Activated CD4-positive, alpha-beta T cell treated with anti-CD3 and anti-CD28 coated beads, Interleukin-2, amount 10 ng/mL, durations not matched to agents 7 days and 5 days (primary cell): ENCODE data around the gene SLC25A41. TPM values are rescaled to one million over a fixed set of nuclear protein-coding genes. Genes with fewer than 3 reads are reported as not detected.

ENCODE experiments used
- CTCF ChIA-PET: fragments of 350-600 bp; sonication (Branson Sonifier 250); formaldehyde crosslinking; loops from one replicate; lab custom pipeline; 2021; ENCODE audit warnings: antibody characterized with exemption; lab: Charles Lee
- POLR2A ChIA-PET: fragments of 350-600 bp; sonication (Branson Sonifier 250); formaldehyde crosslinking; loops from one replicate; lab custom pipeline; 2021; ENCODE audit warnings: antibody characterized with exemption; lab: Charles Lee
- DNase-seq: peaks from one replicate; pipeline ENCODE4 v3.0.0-alpha.2; 2020
- H3K27ac Mint-ChIP-seq: one replicate; pipeline ENCODE4 v1.8.0; 2021; ENCODE audit warnings: mild to moderate bottlenecking, moderate library complexity, mixed read lengths
- H3K27me3 Mint-ChIP-seq: one replicate; pipeline ENCODE4 v1.8.0; 2021; ENCODE audit warnings: mixed read lengths
- H3K36me3 Mint-ChIP-seq: one replicate; pipeline ENCODE4 v1.8.0; 2021; ENCODE audit warnings: low read depth, mixed read lengths
- H3K4me1 Mint-ChIP-seq: one replicate; pipeline ENCODE4 v1.8.0; 2021; ENCODE audit warnings: mixed read lengths
- H3K4me3 Mint-ChIP-seq: one replicate; pipeline ENCODE4 v1.8.0; 2021; ENCODE audit warnings: mild to moderate bottlenecking, moderate library complexity, mixed read lengths
- H3K9me3 Mint-ChIP-seq: one replicate; pipeline ENCODE4 v1.8.0; 2021; ENCODE audit warnings: mixed read lengths
- total RNA-seq, 2 experiments: library from RNA; stranded (reverse); gene quantifications; one replicate each; pipeline ENCODE4 v1.2.3, GENCODE V29; 2021

The SLC25A41 gene
- under 1 TPM; 0.42 to 0.55 TPM for total RNA-seq

- no peaks in the 10 kb centered on the region for H3K9me3 Mint-ChIP-seq
- H3K27me3 Mint-ChIP-seq = no peaks in the 10 kb centered on the region
- H3K4me1 Mint-ChIP-seq = peaks cover 14% of the 10 kb centered on the region
- ChIA-PET CTCF (no interaction called here), POLR2A (no interaction called here)
- DNase-seq = no peak
- H3K27ac Mint-ChIP-seq = no peak within 1 kb of the TSS
- no peak within 1 kb of the TSS for H3K4me3 Mint-ChIP-seq
- H3K36me3 Mint-ChIP-seq = no peaks in the 10 kb centered on the region
These were observed at the start of gene SLC25A41 for GRCh38 chr19:6433663-6434062. TSS of gene SLC25A41 (minus strand) at chr19:6433763. CDS start at chr19:6433693, 70 bp downstream.

DNA sequence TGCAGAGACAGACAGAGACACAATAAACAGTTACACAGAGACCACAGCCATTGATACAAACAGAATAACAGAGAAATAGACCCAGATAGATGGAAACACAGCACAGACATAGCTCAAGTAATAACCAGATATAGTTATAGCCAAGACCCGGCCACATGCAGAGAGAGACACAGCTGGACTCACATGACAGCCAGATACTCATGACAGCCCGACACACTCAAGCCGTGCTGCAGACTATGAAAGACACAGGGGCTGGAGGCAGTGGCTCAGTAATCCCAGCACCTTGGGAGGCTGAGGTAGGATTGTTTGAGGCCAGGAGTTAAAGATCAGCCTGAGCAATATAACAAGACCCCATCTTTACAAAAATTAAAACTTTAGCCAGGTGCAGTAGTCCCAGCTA is 49.7 kb upstream of the SLC25A41 start:
- Mint-ChIP-seq H3K27ac (peak overlapping the region; percentile 54), H3K4me3 (no peak overlapping the region), H3K27me3 (no peaks in the 10 kb centered on the region), H3K4me1 (peaks cover 34% of the 10 kb centered on the region), H3K9me3 (no peaks in the 10 kb centered on the region), H3K36me3 (peaks cover 4% of the 10 kb centered on the region)
- ChIA-PET CTCF (interaction anchor here (0.9 to 1.2 kb wide), 2 partner anchors 12 to 21 kb away, joined by 3 to 6 read pairs; no protein-coding TSS in a partner anchor), POLR2A (no interaction called here)
- no peak for DNase-seq

GRCh38 chr19:6482343-6482686 is 48.8 kb upstream of the SLC25A41 start:
- POLR2A ChIA-PET = no interaction called here
- no peaks in the 10 kb centered on the region for H3K9me3 Mint-ChIP-seq
- CTCF ChIA-PET = interaction anchor here (1.6 kb wide), 1 partner anchor 27 kb away, joined by 3 read pairs; no protein-coding TSS in a partner anchor

GRCh38 chr19:6481541-6482342 is 48.2 kb upstream of the SLC25A41 start, which contains the start of gene DENND1C:
TSS of gene DENND1C (minus strand) at chr19:6481787. CDS start at chr19:6481695, 92 bp downstream.
- Mint-ChIP-seq H3K4me1 (peaks cover 34% of the 10 kb centered on the region), H3K9me3 (no peaks in the 10 kb centered on the region), H3K4me3 (peak within 1 kb of the TSS; percentile 93), H3K36me3 (peaks cover 10% of the 10 kb centered on the region), H3K27ac (peak within 1 kb of the TSS; percentile 96), H3K27me3 (no peaks in the 10 kb centered on the region)
- ChIA-PET CTCF (interaction anchor here (0.6 to 1.6 kb wide), 10 partner anchors 9 to 382 kb away, joined by 3 to 5 read pairs (median 3); partner anchors contain the start of gene VAV1), POLR2A (interaction anchor here (0.7 kb wide), 1 partner anchor 692 kb away, joined by 3 read pairs; no protein-coding TSS in a partner anchor)
- peak; percentile 75 for DNase-seq

More at GRCh38 chr19:6482343-6482686, 48.8 kb upstream of the SLC25A41 start:
- peak overlapping the region; percentile 93 for H3K4me3 Mint-ChIP-seq
- H3K36me3 Mint-ChIP-seq = peaks cover 5% of the 10 kb centered on the region
- peaks cover 34% of the 10 kb centered on the region for H3K4me1 Mint-ChIP-seq
- no peaks in the 10 kb centered on the region for H3K27me3 Mint-ChIP-seq
- DNase-seq = no peak
- peak overlapping the region; percentile 96 for H3K27ac Mint-ChIP-seq

GRCh38 chr19:6480848-6481415 is 47.4 kb upstream of the SLC25A41 start:
- Mint-ChIP-seq H3K27me3 (no peaks in the 10 kb centered on the region), H3K27ac (peak overlapping the region; percentile 96), H3K36me3 (peaks cover 18% of the 10 kb centered on the region), H3K4me3 (peak overlapping the region; percentile 93), H3K9me3 (no peaks in the 10 kb centered on the region), H3K4me1 (peaks cover 34% of the 10 kb centered on the region)
- ChIA-PET CTCF (interaction anchor here (0.6 to 1.6 kb wide), 10 partner anchors 8 to 382 kb away, joined by 3 to 5 read pairs (median 3); partner anchors contain the start of gene VAV1), POLR2A (no interaction called here)
- peak; percentile 13 for DNase-seq

DNA sequence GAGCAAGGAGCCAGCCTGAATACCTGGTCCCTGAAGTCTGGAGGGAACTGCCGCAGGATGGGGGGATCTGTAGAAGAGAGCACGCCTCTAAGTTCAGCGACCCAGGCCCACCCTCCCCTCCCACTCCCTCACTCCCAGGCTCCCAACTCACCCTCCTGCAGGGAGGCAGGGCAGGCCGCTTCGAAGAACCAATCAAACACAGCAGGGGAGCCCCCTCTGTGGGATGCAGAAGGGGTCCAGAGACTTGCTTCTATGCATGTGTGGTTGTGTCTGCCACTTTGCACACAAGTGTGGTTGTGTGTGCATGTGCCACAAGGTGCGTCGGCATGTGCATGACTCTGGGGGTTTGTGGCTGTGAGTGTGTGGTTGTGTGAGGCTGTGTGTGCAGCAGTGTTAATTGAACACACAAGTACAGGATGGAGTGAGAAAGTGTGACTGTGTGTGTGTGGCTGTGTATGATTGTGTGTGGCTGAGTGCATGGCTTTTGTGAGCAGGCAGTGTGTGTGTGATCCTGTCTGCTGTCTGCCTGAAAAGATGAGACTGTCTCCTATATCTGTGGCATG is 46.4 kb upstream of the SLC25A41 start:
- ChIA-PET POLR2A (no interaction called here), CTCF (interaction anchor here (1.6 kb wide), 1 partner anchor 292 kb away, joined by 4 read pairs; the partner anchor contains the start of gene VAV1)
- no peak for DNase-seq

DNA sequence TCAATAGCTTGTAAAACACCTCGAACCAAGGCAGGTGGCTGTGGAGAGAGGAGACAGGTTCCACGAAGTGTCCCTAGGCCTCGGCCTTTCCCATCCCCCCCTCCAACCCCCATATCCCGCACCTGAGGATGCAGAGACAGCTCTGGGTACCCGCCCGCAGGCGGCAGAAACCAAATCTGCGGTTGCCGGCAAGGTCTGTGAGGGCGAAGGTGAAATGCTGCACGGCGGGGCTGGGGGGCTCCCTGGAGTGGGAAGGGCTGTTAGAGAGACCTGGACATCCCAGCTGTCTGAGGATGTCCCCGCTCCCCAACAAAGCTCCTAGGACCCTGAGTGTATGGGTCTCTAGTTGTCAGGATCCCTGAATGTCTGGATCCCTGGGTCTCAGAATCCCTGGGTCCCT is 45.3 kb upstream of the SLC25A41 start:
- ChIA-PET CTCF (no interaction called here), POLR2A (no interaction called here)
- Mint-ChIP-seq H3K4me1 (peaks cover 34% of the 10 kb centered on the region), H3K36me3 (peaks cover 23% of the 10 kb centered on the region), H3K27ac (peak overlapping the region; percentile 36), H3K4me3 (no peak overlapping the region), H3K27me3 (no peaks in the 10 kb centered on the region), H3K9me3 (no peaks in the 10 kb centered on the region)
- DNase-seq = no peak

More for the DNA sequence above, 46.4 kb upstream of the SLC25A41 start:
- H3K4me3 Mint-ChIP-seq = peak overlapping the region; percentile 46
- no peaks in the 10 kb centered on the region for H3K9me3 Mint-ChIP-seq
- H3K27me3 Mint-ChIP-seq = no peaks in the 10 kb centered on the region
- peak overlapping the region; percentile 96 for H3K27ac Mint-ChIP-seq
- H3K36me3 Mint-ChIP-seq = peaks cover 19% of the 10 kb centered on the region
- peaks cover 34% of the 10 kb centered on the region for H3K4me1 Mint-ChIP-seq

DNA sequence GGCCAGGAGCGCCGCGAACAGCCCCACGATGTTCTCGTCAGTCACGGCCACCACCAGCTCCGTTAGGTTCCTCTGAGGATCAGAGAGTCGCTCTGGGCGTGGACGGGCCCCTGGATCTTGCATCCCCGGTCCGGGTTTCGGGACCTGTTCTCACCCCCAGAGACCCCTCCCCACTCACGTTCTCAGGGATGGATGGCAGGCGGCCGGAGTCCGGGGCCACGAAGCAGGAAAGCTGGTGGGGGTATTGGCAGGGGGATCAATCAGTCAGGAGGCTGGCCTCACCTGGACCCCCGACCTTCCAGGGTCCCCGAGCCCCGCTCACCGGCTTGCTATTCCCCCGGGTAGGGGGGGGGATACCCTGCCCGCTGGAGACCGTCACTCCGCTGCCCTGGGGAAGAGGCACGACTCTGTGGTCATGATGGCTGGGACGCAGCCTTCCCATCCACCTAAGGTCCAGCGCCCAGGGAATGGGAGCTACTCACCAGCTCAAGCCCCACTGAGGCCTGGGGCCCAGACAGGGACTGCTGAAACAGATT is 43.4 kb upstream of the SLC25A41 start:
- Mint-ChIP-seq H3K4me3 (no peak overlapping the region), H3K27me3 (no peaks in the 10 kb centered on the region), H3K27ac (no peak overlapping the region), H3K9me3 (no peaks in the 10 kb centered on the region), H3K36me3 (peaks cover 27% of the 10 kb centered on the region), H3K4me1 (peaks cover 22% of the 10 kb centered on the region)
- DNase-seq = no peak
- ChIA-PET POLR2A (no interaction called here), CTCF (interaction anchor here (0.6 to 1.4 kb wide), 2 partner anchors 21 to 386 kb away, joined by 3 read pairs; no protein-coding TSS in a partner anchor)

DNA sequence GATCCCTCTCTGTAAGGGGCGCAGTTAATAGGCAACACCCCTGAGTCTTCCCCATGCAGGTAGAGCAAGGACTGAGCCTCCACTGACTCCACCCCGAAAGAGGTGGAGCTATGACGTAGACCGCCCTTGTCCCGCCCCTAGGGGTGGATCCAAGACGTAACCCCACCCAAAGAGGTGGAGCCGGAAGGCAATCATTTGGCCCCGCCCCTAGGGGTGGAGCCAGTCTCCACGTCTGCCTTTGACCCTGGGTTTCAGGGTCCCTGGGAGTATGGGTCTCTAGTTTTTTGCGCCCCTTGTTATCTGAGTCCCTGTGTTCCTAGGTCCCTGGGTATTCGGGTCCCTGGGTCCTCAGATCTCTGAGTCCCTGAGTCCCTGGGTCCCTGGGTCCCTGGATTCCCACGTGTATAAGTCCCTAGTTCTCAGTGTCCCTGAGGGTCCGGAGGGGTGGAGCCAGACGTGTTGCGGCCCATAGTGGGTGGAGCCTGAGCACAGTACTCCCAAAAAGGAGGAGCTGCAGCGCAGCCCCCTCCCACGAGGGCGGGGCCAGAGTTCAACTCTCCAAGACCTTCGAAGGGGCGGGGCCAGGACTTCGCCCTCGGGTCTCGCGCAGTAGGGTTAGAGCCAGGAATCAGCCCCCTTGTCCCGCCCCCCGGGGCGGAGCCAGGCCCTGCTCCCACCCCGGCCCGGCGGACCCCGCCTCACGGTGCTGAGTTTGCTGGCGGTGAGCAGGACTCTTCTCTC is 42.8 kb upstream of the SLC25A41 start:
- POLR2A ChIA-PET = no interaction called here

DNA sequence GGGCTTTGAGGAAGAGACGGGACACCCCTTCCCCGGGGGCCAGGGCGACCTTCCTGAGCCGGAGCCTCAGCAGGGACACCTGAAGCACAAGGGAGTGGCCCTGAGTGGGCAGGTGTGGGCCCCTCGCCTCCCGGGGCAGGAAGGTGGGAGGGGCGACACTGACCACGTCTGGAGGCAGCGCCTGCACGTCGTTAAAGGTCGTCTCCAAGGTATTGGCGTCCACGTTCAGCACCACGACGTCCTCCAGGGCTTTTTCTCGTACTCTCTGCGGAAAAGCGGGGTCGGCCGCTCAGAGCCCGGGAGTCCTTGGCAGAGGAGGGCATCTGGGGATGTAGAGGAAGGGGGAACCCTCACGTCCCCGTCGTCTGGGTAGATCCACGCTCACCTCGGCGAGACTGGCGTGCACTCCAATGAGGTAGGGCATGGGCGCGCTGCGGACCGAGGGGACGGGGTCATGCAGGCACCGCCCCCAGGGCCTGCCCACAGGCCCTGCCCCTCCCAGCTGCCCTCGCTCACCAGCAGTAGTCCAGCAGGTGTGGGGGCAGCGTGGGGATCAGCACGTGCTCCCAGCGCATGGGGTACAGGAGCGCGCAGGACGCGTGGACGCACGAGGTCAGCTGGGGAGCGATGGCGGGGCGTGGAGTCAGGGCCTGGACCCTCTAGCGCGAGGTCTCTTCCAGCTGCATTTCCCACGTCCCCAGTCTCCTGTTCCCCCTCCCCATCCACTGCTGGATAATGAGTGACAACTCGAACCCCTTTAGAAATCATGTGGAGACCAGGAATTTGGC is 42.0 kb upstream of the SLC25A41 start:
- H3K4me1 Mint-ChIP-seq = peaks cover 13% of the 10 kb centered on the region
- DNase-seq = no peak
- no peaks in the 10 kb centered on the region for H3K27me3 Mint-ChIP-seq
- H3K9me3 Mint-ChIP-seq = no peaks in the 10 kb centered on the region
- CTCF ChIA-PET = interaction anchor here (1.4 kb wide), 1 partner anchor 22 kb away, joined by 3 read pairs; no protein-coding TSS in a partner anchor
- POLR2A ChIA-PET = no interaction called here
- H3K4me3 Mint-ChIP-seq = no peak overlapping the region
- peaks cover 27% of the 10 kb centered on the region for H3K36me3 Mint-ChIP-seq
- H3K27ac Mint-ChIP-seq = no peak overlapping the region

More for the DNA sequence above, 42.8 kb upstream of the SLC25A41 start:
- Mint-ChIP-seq H3K36me3 (peaks cover 27% of the 10 kb centered on the region), H3K4me1 (peaks cover 19% of the 10 kb centered on the region), H3K27ac (no peak overlapping the region), H3K4me3 (no peak overlapping the region), H3K27me3 (no peaks in the 10 kb centered on the region), H3K9me3 (no peaks in the 10 kb centered on the region)
- CTCF ChIA-PET = interaction anchor here (0.6 to 1.4 kb wide), 2 partner anchors 22 to 387 kb away, joined by 3 read pairs; no protein-coding TSS in a partner anchor
- peak; percentile 65 for DNase-seq

DNA sequence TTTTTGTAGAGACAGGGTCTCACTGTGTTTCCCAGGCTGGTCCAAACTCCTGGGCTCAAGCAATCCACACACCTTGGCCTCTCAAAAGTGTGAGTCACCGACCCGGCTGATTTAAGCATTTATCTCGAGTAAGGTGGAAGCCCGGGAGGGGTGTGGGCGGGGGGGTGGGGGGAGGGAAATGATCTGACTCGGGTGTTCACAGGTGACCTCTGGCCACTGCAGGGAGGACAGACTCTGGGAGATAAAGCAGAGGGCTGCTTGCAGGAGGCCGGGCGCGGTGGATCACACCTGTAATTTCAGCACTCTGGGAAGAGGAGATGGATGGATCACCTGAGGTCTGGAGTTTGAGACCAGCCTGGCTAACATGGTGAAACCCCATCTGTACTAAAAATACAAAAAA is 40.1 kb upstream of the SLC25A41 start:
- H3K4me3 Mint-ChIP-seq = no peak overlapping the region
- no peaks in the 10 kb centered on the region for H3K27me3 Mint-ChIP-seq
- H3K4me1 Mint-ChIP-seq = no peaks in the 10 kb centered on the region
- ChIA-PET CTCF (interaction anchor here (0.7 to 1.6 kb wide), 3 partner anchors 38 to 1097 kb away, joined by 3 read pairs; no protein-coding TSS in a partner anchor), POLR2A (interaction anchor here (0.6 kb wide), 1 partner anchor 160 kb away, joined by 3 read pairs; no protein-coding TSS in a partner anchor)
- H3K36me3 Mint-ChIP-seq = peaks cover 37% of the 10 kb centered on the region
- no peak overlapping the region for H3K27ac Mint-ChIP-seq
- H3K9me3 Mint-ChIP-seq = no peaks in the 10 kb centered on the region
- no peak for DNase-seq
